GM19239 (cell line): ENCODE data around the gene TFEB.

ENCODE experiments used
- DNase-seq: peaks from one replicate; pipeline ENCODE4 v3.0.0; 2011; ENCODE audit warnings: low spot score; ENCODE audit not compliant: insufficient read length
- FAIRE-seq: peaks from 2 replicates; lab custom pipeline; 2011; peaks lifted over from hg19 to GRCh38; lab: Jason Lieb, UNC

TFEB gene

GRCh38 chr6:41709375-41709774 is 26.0 kb downstream of the TFEB start:
- FAIRE-seq (no peak), DNase-seq (no peak)

GRCh38 chr6:41708856-41709255 is 26.6 kb downstream of the TFEB start:
- DNase-seq: no peak
- no peak for FAIRE-seq

GRCh38 chr6:41707565-41708200 is 27.7 kb downstream of the TFEB start:
- FAIRE-seq: peak; percentile 89

GRCh38 chr6:41706876-41707564 is 28.4 kb downstream of the TFEB start:
- DNase-seq (no peak), FAIRE-seq (no peak)

More at GRCh38 chr6:41707565-41708200, 27.7 kb downstream of the TFEB start:
- no peak for DNase-seq

- peak; percentile 86 for DNase-seq
- peak; percentile 98 for FAIRE-seq
Observed at GRCh38 chr6:41705996-41706835, 29.2 kb downstream of the TFEB start.

GRCh38 chr6:41705311-41705995 is 30.0 kb downstream of the TFEB start:
- FAIRE-seq: peak; percentile 39
- DNase-seq: no peak

GRCh38 chr6:41704656-41705310 is 30.6 kb downstream of the TFEB start:
- DNase-seq: no peak

GRCh38 chr6:41704028-41704427 is 31.4 kb downstream of the TFEB start:
- FAIRE-seq: no peak

More at GRCh38 chr6:41704656-41705310, 30.6 kb downstream of the TFEB start:
- FAIRE-seq: peak; percentile 83

GRCh38 chr6:41702771-41703494 is 32.5 kb downstream of the TFEB start:
- FAIRE-seq: no peak
- DNase-seq: no peak

More at GRCh38 chr6:41704028-41704427, 31.4 kb downstream of the TFEB start:
- no peak for DNase-seq

- no peak for FAIRE-seq
Observed at GRCh38 chr6:41702089-41702745, 33.2 kb downstream of the TFEB start.

GRCh38 chr6:41700463-41701347 is 34.7 kb downstream of the TFEB start:
- DNase-seq: no peak
- FAIRE-seq: no peak

More at GRCh38 chr6:41702089-41702745, 33.2 kb downstream of the TFEB start:
- no peak for DNase-seq

- no peak for FAIRE-seq
- DNase-seq: no peak
Observed at GRCh38 chr6:41699063-41699462, 36.3 kb downstream of the TFEB start.

- no peak for FAIRE-seq
- DNase-seq: no peak
Observed at GRCh38 chr6:41697861-41698781, 37.3 kb downstream of the TFEB start.

GRCh38 chr6:41696788-41697187 is 38.6 kb downstream of the TFEB start:
- FAIRE-seq: no peak
- no peak for DNase-seq

- FAIRE-seq (no peak), DNase-seq (no peak)
Observed at GRCh38 chr6:41695825-41696224, 39.6 kb downstream of the TFEB start.

- FAIRE-seq (no peak), DNase-seq (no peak)
Observed at GRCh38 chr6:41694815-41695526, 40.4 kb downstream of the TFEB start.
